ENCODE results near the gene IRF7.

- TF ChIP-seq POLR2A (IDR thresholded peaks at IDR 0.05) (no peak), CTCF (IDR thresholded peaks at IDR 0.05 in 8 of 11, conservative IDR thresholded peaks at IDR 0.05 in 3 of 11) (no peak)
Measured at GRCh38 chr11:643366-643765, 27.6 kb upstream of the IRF7 start.

Measured in spleen (tissue), 7 donors.